SKM-1 treated with dmso at 0.1 percent for 144 hours (cell line): ENCODE results near the gene KNOP1.

ENCODE experiments used
- DNase-seq: peaks from one replicate; lab custom pipeline; 2025; ENCODE audit not compliant: unreplicated experiment; lab: John Stamatoyannopoulos, UW

KNOP1 gene, protein sequence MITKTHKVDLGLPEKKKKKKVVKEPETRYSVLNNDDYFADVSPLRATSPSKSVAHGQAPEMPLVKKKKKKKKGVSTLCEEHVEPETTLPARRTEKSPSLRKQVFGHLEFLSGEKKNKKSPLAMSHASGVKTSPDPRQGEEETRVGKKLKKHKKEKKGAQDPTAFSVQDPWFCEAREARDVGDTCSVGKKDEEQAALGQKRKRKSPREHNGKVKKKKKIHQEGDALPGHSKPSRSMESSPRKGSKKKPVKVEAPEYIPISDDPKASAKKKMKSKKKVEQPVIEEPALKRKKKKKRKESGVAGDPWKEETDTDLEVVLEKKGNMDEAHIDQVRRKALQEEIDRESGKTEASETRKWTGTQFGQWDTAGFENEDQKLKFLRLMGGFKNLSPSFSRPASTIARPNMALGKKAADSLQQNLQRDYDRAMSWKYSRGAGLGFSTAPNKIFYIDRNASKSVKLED

DNA sequence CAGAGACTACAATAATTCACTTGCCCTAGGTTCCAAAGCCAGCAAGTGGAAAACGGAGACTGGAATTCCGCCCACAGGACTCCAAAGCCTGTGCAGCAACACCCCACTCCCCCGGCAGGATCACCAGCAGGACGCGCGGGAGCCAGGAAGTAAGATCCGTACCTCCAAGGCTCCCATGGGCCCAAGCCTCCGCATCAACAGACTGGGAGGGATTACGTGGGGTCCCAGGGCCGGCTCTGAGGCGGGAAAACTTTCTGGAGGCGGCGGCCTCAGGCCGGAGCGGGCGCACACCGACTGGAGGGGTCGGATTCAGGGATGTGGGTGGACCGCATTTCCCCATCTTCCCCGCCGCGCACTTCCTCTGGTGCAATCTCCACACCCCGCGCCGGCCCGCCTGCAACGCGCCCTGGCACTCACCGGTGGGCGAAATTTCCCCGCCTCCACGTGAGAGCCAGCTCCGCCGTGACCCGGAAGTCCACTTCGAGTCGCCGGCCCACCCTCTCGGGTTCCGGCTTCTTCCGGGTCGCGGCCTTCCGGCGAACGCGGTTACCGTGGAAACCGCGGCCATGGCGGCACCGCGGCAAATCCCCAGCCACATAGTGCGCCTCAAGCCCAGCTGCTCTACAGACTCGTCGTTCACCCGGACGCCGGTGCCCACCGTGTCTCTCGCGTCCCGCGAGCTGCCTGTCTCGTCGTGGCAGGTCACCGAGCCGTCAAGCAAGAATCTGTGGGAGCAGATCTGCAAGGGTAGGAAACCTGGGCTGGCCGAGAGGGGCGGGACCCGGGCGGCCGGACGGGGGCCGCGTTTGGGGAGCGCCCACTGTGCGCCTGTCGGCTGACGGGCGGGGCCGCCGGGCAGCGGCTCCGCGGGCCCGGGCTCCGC lies at the start of gene KNOP1, which contains the start of gene IQCK:
TSS of gene KNOP1 (minus strand) at position 487 of the 883 bp plus-strand sequence. CDS start 3,192 bp downstream, outside the sequence.
TSS of gene IQCK (plus strand) at position 531 of the 883 bp plus-strand sequence. CDS start at position 567, 36 bp downstream.
- peak; percentile 81 for DNase-seq

DNA sequence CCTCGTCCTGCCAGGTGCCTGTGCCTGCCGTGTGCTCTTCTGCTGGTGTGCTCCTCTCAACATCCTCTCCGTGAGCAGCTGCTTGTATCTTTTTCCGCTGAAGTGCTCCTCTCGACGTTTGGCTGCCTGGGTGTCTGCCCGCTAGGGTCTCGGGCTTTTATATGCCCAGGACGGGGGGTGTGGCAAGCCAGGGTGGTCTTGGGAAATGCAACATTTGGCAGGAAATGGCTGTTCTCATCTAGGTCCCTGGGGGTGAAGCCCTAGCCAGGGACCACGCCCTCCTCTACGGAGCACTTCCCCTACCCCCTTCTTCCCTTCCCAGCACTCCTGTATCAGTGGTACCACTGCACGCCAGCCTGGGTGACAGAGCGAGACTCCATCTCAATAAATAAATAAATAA lies 49.5 kb upstream of the KNOP1 start:
- DNase-seq = no peak

DNA sequence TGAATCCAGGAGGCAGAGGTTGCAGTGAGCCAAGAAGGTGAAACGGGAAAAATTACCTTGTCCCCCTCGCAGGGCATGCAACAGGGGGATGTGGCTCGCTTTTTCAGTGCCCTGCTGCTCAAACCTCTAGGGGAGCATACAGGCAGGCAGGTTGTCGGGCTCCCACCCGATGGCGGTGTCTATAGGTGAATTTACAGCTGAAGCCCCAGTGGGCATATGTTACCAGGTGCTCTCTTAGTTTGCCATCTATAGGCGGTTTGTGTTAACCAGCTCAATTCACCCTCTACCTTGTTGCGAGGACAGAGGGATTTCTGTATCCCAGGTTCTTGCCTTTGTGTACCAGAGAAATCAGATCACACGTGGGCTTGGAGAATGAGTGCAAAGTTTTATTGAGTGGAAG lies 49.0 kb upstream of the KNOP1 start:
- DNase-seq = no peak

DNA sequence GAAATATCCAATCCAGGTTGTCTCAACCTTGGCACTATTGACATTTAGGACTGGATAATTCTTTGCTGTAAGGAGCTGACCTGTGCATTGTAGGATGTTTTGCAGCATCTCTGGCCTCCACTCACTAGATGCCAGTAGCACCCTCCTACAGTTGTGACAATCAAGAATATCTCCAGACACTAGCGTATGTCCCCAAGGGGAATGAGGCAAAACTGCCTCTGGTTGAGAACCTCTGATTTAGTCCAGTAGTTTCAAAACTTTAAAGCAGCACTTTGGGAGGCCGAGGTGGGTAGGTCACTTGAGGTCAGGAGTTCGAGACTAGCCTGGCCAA lies 48.5 kb upstream of the KNOP1 start:
- no peak for DNase-seq

DNA sequence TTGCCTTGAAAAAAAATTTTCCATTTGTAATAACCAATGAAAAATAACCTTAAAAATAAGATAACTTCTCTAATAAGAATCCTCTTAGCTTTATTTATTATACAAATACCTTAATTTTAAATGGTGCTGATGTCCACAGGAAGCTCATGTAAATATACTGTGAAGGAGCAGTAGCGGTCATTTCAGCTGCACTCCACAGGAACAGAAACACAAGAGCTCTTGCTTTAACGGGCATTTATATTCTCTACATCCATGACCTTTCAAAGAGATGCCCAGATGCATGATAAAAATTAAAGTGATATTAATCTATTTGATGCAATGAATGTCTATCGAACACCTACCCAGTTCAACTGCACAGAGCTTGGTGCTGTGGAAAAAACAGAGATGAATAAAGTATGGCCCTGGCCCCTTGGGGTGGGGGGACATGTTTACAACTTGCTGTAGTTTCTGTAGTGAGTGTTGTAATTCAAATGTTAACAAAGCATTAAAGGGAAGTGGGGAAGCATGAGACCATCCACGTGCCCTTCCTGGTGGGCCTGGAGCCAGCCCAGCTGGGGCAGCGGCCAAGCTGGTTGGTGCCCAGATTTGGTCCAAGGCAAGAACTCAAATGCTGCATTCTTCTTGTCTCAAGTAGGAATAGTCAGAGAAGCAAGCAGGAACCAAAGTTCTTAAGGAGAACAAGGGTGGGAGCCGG lies 48.0 kb upstream of the KNOP1 start:
- no peak for DNase-seq

DNA sequence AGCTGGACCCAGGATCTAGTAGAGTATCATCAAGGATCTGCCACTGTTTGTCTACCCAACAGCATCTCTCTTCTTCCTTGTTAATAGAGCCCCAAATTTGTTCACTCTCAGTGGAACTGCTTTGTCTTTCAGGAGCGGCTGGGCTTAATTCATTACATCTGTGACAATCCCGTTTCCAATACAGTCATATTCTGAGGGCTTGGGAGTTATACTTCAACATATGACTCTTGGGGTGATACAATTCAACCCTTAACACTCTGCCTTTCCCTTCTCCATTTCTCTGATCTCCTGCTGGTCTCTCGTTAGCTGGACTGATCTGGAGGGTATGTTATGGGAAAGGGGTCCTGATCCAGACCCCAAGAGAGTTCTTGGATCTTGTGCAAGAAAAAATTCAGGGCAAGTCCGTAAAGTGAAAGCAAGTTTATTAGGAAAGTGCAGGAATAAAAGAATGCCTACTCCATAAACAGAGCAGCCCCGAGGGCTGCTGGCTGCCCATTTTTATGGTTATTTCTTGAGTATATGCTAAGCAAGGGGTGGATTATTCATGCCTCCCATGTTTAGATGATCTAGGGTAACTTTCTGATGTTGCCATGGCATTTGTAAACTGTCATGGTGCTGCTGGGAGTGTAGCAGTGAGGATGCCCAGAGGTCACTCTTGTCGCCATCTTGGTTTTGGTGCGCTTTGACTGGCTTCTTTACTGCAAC lies 42.5 kb upstream of the KNOP1 start:
- DNase-seq = no peak

DNA sequence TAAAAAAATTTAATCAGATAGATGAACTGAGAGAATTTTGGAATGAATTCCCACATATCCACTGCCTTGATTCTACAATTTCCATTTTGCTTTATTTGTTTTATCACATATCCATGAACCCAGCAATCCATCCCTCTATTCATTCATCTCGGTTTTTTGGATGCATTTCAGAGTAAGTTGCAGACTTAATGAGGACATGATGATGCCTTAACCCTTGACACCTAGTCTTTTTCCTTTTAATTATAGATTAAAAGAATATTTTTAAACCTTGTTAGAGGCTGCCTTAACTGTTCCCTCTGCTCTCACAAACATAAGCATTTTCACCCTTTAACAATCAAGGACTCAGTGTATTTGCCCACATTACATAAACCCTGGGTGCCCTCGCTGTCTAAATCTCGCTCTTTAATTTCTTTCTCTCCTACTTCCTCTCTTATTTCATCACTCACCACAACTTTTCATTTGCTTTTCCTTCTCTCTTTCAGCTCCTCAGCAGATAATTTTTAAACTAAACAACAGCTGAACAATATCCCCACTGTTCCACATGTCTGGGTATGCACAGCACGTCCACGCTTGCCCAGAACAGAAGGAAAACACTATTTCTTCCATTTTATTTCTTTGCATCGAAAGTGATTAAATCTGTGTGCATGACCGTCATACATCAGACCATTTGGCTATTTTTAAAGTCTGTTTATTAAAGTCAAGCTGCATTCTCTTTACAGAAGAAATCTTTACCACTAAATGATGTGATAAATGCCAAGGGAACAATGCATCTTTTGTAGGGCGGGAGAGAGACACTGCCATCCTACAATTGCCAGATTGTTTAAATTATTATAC lies 40.0 kb upstream of the KNOP1 start:
- no peak for DNase-seq

DNA sequence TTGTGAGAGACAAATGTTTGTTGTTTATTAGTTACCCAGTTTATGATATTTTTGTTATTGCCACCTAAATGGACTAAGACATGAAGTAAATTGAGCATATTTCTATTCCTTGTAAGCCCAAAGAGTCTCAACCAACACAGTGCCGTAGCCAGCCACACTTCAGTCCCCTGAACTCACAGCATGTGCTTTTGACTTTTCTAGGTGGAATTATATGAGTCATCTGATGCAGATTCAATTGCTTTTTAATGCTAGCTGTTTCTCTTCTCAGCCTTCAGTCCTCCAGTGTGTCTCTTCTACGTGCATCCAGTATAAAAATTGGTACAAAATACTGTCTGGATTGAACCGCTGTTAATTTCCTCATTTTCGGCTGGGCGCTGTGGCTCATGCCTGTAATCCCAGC lies 39.0 kb upstream of the KNOP1 start:
- no peak for DNase-seq

DNA sequence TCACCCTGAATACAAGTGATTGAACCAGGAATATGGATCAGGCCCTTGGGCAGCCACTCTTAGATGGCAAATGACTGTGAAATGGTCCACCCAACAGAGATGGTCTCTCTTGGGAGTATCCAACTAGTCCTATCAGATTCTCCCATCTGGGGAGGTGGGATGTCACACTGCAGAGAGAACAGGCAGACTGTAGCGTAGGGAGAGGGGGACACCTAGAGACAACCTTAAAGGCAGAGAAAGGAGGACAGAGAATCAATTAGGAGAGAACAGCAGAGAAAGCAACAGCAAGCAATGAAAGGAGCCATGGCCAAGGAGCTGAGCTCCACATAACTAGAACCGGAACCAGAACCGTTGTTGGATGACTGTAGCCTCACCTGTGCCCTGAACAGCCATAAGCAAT lies 37.2 kb upstream of the KNOP1 start:
- no peak for DNase-seq

DNA sequence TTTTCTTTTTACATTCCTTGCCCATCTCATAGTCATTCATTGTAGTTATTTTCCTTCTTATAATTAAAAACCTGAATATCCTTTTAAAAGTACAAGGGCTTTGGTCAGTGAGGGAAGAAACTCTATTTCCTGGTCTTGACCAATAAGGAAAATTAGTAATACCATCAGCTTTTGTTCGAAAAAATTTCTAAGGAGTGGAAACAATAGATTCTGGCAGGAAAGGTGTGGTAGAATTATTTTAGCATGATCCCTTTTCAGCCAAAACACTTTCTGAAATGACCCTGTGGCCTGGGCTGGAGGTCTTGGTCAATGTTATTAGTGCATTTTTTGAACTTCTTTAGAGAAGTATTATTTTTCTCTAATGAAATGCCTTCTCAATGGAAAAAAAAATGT lies 36.6 kb upstream of the KNOP1 start:
- no peak for DNase-seq

DNA sequence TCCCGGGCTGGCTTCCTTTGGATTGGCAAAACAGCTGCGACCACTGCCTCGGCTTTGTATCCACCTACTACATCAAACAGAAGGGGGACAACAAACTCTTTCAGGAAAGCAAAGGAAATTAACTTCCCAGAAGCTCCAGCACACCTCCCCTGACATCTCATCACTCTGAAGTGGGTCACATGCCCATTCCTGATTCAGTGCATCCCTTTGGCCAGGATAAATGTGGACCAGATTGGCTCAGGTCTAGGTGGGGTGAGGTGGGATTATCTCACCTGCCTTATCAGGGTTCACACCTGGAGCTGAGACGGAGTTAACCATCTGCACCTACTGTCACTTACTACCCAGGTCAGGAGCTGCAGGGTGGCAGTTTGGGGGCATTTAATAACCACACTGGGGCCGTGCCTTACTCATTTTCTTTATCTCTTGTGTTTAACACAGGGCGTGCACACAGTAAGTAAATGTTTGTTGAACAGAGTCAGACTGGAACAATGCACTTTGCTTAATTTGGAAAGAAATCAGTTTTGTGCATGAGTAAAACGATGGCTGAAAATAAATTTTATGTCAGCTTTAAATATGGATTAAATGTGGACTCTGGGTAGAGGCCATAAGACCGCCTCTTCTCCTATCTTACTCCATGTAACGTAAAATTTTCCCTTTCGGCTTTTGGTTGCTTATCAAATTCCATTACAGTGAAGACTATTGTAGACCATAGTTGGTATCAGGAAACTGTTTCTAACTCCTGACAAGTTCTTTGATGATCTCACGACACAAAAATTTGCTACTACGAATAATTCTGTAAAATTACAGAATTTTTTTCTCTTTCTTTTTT lies 36.0 kb upstream of the KNOP1 start:
- no peak for DNase-seq

DNA sequence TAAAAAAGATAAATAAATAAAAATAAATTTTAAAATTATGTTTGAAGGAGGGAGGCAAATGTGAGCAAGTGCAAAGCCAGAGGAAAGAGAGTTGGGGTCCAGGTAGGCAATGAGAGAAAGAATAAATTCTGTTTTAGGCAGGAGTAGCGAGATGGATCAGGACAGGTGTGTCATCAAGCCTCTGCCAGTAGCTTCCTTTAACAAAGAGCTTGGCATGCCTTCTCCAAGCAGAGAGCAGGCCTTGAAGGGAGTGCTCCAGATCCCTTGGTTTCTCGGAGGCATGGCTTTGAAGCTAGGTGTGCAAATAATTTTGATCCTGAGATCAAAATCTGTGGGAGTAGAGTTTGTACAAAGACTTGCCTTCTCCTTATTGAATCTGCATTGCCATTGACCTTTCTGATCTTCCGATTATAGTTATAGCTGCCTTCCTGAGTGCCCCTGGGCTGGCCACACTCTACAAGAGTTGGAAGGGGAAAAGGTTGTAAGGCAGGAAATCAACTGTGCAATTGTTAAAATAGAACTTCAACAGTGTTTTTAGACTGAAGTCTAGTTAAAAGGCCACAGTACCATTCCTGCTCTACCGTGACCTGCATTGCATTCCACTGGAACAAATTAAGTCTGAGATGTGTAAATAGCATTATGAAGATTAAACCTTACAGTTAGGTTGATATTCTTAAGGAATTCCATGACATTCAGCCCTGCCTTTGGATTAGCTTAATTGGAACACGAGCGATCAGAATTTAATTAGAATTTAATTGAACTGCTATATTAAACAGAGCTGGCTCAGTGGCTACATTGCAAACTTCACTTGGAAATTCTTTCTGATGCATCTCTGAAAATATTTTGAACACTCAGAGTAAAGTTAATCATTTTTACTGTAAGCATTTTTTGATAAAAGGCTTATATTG lies 33.7 kb upstream of the KNOP1 start:
- no peak for DNase-seq

DNA sequence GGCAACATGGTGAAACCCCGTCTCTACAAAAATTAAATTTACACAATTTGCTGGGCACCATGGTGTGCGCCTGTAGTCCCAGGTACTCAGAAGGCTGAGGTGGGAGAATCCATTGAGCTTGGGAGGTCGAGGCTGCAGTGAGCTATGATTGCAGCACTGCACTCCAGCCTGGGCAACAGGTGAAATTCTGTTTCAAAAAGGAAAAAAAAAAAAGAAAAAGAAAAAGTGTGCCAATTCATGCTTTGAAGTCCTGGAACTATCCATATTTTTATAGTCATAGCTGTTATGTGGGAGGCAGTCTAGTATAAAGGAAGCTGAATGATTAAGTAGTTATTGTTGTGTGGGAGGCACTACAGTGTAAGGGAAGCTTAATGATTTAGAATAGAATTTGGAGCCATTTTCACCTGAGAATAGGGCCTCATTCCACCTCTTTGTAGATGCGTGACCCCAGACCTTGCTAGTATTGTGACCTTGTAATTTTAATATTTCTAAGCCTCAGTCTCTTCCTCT lies 31.6 kb upstream of the KNOP1 start:
- no peak for DNase-seq

DNA sequence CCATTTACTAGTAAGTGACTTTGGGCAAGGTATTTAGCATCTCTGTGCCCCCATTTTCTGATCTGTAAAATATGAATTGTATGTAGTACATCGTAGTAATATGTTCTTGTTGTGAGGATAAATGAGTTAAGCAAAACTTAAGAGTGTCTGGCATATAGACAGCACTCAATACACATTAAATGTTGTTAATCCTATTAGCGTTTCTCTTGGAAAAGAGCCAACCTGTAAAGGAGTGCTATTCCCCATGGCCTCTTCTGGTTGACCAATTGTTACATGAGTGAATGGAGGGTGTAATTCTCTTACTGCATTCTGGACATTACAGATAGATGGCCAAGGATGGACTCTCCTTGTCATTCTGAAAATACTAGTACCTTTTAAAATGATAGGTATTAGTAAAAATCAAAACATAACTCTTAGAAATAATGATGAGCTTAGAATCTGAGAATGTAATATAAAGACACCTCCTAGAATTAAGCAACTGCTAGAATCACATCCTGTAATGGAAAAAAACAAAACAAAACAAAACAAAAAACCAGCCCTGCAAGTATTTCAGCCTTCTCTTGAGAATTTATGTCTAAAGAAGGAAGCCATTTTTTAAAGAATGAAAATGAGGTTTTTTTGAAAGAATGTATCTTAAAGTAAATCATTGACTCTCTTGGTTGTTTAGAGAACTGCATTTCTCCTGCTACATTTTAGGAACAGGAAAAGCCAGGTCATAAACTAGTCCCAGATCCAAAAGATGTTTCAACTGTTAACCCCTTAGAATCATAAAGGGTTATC lies 30.6 kb upstream of the KNOP1 start:
- DNase-seq = no peak

DNA sequence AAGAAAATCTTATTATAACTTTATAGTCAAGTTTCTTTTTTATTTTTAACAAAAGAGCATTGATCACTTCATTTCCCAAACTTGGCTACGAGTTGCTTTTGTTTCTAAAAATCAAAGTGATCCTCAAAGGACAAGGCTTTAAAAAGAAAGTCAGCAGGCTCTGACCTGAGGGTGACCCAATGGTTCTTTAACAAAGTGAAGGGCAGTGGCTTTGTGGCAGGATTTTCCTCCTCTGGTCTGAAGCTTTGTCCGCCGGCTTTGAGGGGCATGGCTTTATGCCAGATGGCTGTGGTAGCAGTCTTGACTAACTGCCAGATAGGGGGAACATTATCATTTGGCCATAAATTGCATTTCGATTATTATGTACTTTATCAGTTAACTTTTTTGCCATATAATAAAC lies 28.5 kb upstream of the KNOP1 start:
- DNase-seq = no peak

DNA sequence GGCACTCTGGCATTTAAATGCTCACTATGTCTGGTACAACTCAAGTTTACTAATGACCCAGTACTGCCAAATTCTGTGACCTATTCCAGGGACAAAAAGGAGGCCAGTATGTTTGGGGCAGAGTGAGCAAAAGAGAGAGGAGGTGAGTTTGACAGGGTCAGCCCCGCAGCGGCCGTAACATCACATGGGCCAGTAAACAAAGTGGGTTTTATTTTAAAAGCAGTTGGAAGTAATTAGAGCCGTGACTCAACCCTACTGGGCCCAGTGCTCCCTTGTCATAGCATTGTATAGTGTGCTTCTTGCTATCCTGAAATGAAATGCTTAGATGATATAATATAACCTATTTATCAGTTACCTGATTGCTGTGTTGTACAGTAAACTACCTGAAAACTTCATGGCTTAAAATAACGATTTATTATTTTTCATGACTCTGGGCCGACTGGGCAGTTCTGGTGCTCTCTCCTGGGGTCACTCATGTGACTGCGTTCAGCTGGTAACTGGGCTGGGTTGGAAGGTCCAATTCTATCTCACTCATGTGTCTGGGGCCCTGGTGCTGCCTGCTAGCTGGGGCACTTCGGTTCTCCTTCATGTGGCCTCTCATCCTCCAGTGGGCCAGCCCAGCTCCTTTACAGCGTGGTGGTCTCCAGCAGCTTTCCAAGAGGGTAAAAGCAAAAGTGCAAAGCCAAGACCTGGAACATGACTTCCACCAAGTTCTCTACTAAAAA lies 27.4 kb upstream of the KNOP1 start:
- no peak for DNase-seq
